Endometrial microvascular endothelial cells (primary cell): ENCODE measurements around the gene MRPL16. TPM values are rescaled to one million over a fixed set of nuclear protein-coding genes. Genes with fewer than 3 reads are reported as not detected.
"Not testable (repeated sequence)": the region's sequence is repeated elsewhere in the genome, so short reads cannot be mapped to it uniquely, and the experiment has no call there.

Experiments used
- in situ Hi-C: cut with HindIII; loops from 2 replicates; pipeline ENCODE4 v1.10.0; 2017; ENCODE audit warnings: low sequenced_read_pairs, low pct_unique_long_range_greater_than_20kb; ENCODE audit errors: inconsistent ontology term
- total RNA-seq: library from RNA; depleted of rRNA; stranded (reverse); fragments of >200 nt; gene quantifications from one replicate; pipeline ENCODE4 v1.2.3, GENCODE V29; 2015; ENCODE audit errors: inconsistent ontology term

Gene MRPL16
- 48.8 TPM for total RNA-seq

DNA sequence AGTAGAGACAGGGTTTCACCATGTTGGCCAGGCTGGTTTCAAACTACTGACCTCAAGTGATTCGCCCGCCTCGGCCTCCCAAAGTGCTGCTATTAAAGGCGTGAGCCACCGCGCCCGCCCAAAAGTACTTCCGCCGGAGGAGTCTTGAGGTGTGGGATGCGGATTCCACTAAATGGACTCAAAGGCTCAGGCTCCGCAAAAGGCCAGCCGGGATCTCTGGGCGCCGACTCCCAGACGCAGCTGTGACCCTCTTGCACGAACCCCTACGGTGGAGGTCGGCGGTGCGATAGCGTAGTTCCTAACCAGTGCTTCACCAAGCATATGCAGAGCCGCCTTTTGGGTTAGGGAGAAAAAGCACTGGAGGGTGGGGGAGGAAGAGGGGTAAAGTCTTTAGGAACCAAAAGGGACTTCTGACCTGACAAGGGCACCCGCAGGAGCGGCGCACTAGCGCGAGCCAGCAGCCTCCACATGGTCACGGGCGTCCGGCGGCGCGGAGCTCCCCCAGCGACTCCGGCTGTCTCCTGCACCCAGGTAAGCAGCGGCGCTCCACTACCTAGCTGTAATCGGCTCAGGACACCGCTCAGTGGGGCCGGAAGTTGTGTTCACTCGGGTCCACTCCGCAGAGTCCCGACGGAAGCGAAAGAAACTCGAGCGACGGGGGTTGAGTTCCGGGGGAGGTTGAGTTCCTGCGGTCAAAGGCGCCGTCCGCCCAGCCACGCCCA lies at the start of gene MRPL16:
Gene MRPL16 (minus strand): TSS at position 590 of the 722 bp plus-strand sequence. CDS start 120 bp downstream, at position 470.
- in situ Hi-C loops, result no loop called here

DNA sequence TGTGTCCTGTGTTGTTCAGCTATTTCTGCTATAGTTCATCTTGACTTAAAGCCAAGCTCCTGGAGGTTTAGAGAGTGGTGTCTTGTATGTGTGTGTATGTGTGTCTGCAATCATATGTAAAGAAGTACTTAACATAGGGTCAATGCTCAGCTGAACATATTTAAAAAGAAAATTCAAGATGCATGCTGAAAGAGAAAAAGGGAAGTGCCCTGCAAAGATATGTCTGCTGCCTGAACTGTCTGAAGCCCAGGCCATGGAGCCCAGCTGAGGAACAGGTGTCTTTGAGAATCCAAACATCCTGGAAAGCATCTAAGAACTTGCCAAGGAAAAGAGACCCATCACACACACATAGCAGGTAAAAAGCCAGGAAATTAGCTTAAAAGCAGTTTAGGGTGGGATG lies 49.1 kb upstream of the MRPL16 start:
- in situ Hi-C loops, result no loop called here

DNA sequence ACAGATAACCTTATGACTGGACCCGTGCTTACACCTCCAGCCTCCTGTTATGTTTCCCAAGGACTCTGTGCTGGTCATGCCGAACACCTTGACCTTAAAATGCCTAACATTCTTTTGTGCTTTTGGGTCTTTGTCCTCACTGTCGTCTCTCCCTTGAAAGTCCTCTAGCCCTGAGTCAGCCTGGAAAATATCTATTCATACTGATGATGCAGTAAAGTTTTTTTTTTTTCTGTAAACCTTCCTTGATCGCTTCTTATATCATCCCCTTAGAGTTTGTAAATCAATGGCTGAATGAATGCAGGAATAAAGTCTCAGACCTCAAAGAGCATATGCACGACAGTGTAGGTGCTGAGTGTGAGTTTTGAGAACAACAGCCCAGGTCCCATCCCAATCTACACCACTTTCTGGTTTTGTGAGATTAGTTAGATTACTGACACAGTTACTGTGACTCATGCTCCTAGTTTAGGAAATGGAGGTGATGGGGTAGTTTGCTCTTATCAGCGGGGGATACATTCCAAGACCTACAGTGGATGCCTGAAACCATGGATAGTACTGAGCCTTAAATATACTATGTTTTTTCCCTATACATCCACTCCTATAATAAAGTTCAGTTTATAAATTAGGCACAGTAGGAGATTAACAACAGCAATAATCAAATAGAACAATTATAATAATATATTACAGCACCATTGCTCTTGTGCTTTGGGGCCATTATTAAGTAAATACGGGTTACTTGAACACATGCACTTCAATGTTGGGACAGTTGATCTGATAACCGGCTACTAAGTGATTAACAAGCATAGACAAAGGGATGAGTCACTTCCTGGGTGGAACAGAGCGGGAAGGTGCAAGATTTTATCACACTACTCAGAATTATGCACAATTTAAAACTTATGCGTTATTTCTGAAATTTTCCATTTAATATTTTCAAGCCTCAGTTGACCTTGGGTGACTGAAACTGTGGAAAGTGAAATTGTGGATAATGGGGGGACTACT lies 47.2 kb upstream of the MRPL16 start:
- in situ Hi-C loops, result no loop called here

DNA sequence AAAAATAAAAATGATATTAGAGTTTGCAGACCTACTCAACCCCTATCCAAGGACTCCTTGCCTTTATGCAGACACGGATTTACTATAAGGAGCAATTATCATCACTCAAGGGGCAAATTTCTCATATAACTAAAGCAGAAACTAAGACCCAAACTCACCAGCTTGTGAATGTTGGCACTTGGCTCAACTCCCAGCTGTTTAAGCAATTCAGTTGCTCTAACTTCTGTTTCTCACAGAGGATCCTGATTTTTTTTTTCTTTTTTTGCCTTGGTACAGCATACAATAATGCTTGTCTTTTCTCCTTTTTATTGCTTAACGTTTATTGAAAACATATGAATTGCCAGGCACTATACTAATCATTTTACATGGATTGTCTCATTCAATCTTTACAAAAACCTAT lies 44.3 kb upstream of the MRPL16 start:
- in situ Hi-C loops, result no loop called here

DNA sequence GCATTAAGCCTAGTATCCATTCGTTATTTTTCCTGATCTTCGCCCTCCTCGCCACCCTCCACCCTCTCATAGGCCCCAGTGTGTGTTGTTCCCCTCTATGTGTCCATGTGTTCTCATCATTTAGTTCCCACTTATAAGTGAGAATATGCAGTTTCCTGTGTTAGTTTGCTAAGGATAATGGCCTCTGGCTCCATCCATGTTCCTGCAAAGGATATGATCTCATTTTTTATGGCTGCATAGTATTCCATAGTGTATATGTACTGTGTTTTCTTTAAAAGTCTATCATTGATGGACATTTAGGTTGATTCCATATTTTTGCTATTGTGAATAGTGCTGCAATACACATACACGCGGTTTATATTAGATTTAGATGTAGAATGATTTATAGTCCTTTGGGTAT lies 40.8 kb upstream of the MRPL16 start:
- in situ Hi-C loops, result not testable (repeated sequence)

DNA sequence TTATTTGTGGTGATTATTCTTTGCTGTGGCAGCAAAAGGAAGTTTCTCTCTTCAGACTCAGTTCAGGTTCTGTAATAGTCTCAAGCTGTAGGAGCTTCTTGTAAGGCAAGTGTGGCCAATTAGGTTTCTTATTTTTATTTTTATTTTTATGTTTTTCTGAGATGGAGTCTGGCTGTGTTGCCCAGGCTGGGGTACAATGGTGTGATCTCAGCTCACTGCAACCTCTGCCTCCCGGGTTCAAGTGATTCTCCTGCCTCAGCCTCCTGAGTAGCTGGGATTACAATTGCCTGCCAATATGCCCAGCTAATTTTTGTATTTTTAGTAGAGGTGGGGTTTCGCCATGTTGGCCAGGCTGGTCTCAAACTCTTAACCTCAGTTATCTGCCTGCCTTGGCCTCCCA lies 39.0 kb upstream of the MRPL16 start:
- in situ Hi-C loops, result not testable (repeated sequence)

DNA sequence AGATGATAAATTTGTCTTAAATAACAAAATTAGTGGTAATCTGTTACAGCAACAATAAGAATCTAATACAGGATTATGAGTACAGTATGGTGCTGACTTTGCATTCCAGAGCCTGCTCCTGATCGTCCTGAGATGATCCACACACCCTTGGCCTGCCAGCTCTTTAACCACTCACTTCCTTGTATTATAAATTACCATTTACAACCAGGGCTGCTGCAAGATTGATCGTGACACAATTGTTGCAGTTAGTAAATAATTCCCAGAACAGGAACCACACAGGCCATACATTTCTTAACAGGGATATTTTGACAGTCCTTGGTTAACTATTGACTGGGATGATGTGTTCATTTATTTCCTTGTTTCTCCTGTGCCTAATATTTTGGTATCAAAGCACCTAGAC lies 38.6 kb upstream of the MRPL16 start:
- in situ Hi-C loops, result no loop called here

DNA sequence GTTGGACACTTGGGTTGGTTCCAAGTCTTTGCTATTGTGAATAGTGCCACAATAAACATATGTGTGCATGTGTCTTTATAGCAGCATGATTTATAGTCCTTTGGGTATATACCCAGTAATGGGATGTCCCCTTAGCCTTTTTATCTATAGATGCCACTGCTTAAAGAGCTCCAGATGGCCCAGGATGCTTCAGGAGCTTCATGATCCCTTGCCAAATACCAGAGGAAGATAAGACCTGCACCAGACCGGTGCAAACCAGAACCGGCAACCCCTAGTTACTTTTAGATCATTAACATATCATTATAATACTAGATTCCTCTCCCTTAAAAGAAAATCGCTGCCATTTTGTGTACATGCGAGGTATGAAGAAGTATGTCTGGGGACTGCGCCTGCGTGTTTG lies 37.9 kb upstream of the MRPL16 start:
- in situ Hi-C loops, result not testable (repeated sequence)

DNA sequence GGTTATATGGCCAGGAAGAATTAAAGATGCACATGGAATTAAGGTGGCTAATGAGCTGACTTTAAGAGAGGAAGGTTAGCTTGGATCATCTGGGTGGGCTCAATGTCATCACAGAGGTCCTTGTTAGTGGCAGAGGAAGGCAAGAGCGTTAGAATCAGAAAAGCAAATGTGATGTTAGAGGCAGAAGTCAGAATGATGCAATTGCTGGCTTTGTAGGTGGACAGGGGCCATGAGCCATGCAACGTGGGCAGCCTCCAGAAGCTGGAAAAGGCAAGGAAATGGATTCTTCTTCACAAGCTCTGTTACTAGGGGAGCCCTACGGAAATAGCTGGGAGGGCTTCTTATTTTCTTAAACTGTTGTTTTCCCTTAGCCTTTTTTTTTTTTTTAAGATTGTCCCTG lies 37.0 kb upstream of the MRPL16 start:
- in situ Hi-C loops, result no loop called here

DNA sequence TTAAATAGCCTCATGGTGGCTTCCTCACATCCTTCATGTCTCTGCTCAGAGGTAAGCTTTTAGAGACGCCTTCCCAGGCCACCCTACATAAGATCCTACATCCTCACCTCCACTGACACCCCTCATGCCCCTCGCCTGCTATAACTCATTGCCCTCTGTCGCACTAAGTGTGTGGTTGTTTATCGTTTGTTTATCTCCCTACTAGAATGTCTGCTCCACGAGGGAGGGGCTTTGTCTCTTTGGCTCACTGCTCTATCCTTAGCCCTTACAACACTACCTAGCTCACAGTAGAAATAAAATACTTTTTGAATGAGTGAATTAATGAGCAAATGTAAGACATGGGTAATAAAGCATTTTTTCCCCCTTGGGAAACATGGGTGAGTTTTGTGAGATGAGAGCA lies 36.0 kb upstream of the MRPL16 start:
- in situ Hi-C loops, result no loop called here

DNA sequence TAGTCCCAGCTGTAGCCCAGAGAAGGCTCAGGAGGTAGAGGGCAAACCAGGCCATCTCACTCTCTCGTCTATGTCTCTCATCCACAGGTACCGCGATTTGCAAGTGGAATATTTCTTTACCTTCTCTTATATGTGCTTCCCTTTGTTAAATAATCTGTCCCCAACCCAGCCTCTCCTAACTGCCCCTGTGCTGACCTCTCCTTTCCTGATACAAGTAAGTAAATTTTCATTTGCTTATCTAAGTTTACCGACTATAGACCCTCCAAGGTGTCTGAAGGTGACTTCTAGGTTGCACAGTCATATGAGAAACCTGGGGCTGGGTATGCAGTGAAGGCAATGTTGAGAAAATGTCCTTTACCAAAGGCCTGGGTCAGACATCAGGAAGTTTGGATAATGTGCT lies 34.8 kb upstream of the MRPL16 start, which contains the start of gene CBLIF:
Gene CBLIF (minus strand): TSS at position 101 of the 400 bp plus-strand sequence. CDS start 46 bp downstream, at position 55.
- in situ Hi-C loops, result no loop called here

DNA sequence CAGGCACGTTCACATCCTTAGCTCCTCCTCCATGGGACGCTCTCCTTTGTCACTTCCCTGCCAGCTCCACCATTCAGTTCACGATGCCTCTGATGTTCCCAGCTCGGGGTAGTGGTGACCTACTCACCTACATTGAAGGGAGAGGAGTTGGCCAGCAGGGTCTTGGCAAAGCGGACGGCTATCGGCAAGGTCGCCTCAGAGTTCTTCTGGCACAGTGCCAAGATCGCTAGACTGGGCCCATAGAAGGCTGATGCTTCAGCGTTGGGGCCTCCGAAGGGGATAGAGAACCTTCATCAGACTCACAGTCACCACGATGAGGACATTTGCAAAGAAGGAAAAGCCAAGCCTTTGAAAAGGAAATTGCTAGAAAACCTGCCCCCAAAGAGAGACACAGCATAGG lies 31.7 kb upstream of the MRPL16 start:
- in situ Hi-C loops, result no loop called here

DNA sequence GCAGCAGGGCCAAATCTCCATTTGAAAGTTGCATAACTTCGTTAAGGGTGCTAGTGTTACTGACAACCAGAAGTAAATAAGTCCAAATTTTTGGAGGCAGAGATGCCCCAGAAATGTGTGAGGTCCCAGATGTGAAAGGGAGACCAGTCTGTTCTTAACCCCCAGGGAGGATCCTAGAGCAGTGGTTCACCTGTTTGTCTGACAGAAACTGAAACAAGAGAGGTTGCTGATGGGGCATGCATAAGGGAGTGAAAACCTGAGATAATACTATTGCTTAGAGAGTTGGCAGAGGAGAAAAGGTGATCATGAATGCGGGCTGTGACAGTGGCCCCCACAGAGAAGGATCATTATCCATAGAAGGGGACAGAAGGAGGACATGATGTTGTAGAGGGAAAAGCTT lies 30.9 kb upstream of the MRPL16 start:
- in situ Hi-C loops, result no loop called here

DNA sequence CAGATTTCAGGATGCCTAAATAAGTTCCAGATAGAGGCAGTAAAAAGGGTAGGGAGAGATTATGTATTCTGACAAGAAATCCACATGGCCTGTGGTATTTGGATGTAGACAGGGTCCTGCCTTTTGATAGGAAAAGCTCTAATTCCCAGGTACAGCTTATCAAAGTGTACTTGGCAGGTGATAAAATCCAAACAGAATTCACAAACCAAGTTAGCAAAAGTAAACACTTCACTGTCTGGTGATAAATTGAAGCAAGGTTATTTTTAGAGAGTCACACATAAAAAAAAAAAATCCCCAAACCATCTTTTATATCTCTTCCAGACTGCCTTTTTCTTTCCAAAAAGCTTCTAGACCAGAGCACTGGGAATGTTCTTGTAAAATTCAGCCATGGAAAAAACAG lies 29.0 kb upstream of the MRPL16 start:
- in situ Hi-C loops, result no loop called here

DNA sequence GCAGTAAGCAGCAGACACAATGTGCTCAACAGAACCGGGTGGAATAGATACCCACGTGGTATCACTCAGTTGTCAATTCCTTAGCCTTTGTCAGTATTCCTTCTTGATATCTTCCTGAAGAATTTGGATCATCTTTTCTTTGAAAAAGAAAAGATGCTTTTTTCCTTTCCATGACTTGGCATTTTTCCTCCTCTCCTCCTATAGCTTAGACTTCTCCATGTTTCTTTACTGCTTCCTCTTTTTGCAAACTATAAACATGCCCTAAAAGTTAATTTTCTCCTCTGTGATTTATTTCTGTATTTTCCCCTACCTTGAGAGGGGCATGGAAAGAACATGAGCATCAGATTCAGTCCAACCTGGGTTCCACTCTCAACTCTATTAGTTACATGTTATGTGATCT lies 23.0 kb upstream of the MRPL16 start:
- in situ Hi-C loops, result no loop called here

DNA sequence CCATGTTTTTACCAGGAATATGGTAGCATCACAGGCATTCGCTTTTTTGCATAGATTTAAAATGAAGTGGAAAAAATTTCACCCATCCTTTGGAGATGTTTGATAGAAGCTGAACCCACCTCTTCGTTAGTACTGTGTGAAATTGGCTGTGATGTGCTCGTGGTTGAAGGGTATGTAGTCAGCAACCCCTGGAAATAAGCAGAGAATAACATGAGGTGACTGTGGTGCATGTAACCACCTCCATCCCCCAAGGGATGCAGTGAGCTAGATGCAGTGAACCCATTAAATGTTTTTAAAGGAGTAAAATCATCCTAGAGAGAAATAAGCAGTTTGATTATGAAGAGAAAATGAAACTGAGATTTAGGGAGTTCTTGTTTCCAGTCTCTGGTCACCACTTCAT lies 18.8 kb upstream of the MRPL16 start:
- in situ Hi-C loops, result no loop called here

DNA sequence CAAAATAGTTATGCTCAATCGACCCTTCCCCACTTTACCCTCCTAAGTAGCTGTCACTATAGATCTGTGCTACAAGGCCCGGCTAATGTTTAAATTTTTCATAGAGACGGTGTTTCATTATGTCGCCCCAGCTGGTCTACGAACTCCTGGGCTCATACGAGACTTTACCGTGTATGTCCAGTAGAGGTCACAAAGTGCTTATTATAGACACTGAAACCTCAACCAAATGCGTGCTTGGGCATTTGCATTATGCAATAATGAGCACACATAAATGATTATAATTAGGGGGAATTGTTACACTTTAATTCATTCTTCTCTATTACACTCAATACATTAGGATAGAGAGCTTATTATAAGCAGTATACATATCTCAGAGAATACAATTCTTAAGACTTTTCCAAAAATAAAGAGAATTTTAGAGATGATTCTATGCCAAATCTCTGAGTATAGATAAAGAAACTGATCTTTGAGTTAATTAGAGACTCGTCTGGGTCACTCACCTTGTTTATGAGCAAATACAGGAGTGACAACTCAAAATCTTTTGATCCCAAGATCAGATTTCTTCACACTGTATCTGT lies 12.5 kb upstream of the MRPL16 start:
- in situ Hi-C loops, result no loop called here

DNA sequence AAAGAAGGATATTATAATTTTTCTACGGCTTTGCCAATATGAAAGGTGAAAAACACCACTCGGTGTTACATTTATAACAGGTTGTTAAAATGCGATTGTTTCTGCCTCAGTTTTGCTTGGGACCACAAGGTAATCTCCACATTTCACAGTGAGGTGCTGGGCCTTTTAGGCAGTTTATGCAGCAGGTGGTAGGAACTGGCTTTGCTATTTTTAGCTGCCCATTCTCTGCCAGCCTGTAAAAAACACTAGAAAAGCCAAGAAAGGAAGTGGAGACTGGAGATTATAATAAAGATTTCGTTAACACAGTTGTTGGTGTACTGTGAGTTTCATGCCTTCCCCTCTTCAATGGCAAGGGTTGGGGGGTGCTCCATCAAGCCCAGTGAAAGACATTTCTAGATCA lies 8.0 kb upstream of the MRPL16 start:
- in situ Hi-C loops, result no loop called here

DNA sequence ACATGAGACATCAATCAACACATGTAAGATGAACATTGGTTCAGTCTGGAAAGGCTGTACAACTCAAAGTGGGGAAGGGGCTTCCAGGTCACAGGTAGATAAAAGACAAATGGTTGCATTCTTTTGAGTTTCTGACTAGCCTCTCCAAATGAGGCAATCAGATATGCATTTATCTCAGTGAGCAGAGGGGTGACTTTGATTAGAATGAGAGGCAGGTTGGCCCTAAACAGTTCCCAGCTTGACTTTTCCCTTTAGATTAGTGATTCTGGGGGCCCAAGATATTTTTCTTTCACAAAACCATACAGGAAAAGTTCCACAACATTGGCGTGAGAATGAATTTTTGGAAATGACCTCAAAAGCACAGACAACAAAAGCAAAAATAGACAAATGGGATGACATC lies 5.9 kb upstream of the MRPL16 start:
- in situ Hi-C loops, result not testable (repeated sequence)

DNA sequence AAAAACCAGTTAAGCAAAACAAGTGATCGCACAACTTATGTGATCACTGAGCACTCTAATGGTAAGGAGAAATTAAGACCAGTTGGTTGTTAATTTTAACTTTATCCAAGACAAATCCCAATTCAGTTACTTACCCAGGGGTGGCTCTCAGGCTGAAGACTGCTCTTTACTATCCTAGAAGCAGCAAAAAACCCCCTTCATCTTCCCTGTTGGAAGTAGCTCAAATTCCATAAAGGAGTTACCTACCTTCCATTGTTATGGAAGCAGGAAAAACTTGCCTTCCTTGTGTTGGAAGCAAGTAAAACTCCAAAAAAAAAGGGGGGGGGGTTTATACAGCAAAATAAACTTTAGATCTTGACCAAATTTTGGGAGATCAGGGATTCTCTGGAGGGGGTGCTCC lies 5.2 kb upstream of the MRPL16 start:
- in situ Hi-C loops, result no loop called here
